ENCODE results near the gene KREMEN1. TPM values are rescaled to one million over a fixed set of nuclear protein-coding genes. Genes with fewer than 3 reads are reported as not detected.
A peak's percentile ranks its signal among the peaks of the same experiment; 100 is the strongest.

KREMEN1 gene
- total RNA-seq, 6 donors from 2014 or later = 8.4 to 24.3 (median 15.9) TPM

DNA sequence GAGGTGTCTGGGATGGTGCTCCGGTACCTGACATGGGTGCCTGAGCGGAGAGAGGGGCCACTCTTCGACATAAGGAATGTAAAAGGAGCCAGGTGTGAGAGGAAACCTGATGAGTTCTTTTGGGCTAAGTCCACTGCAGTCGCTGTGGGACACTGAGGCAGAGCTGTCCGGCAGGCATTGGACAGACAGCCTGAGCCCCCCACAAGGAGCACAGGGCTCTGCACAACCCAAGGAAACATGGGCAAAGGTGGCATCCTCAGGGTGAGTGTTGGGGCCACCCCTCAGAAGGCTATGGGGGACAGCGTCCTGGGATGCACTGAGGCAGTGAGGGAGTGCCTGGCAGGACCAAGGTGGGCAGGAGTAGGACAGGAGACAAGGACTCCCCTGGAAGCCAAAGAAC, 75.2 kb downstream of the KREMEN1 start:
- H3K36me3 ChIP-seq = peaks cover 0 to 3% (median 0%) of the 10 kb centered on the region in 4 donors
- no peaks in the 10 kb centered on the region for H3K27me3 ChIP-seq
- peaks cover 14 to 31% (median 21%) of the 10 kb centered on the region in 4 donors for H3K4me1 ChIP-seq
- 78 to 94% methylated on average over 6 of the region's 6 CpGs for WGBS, 2 donors
- TF ChIP-seq, protein P1, sequence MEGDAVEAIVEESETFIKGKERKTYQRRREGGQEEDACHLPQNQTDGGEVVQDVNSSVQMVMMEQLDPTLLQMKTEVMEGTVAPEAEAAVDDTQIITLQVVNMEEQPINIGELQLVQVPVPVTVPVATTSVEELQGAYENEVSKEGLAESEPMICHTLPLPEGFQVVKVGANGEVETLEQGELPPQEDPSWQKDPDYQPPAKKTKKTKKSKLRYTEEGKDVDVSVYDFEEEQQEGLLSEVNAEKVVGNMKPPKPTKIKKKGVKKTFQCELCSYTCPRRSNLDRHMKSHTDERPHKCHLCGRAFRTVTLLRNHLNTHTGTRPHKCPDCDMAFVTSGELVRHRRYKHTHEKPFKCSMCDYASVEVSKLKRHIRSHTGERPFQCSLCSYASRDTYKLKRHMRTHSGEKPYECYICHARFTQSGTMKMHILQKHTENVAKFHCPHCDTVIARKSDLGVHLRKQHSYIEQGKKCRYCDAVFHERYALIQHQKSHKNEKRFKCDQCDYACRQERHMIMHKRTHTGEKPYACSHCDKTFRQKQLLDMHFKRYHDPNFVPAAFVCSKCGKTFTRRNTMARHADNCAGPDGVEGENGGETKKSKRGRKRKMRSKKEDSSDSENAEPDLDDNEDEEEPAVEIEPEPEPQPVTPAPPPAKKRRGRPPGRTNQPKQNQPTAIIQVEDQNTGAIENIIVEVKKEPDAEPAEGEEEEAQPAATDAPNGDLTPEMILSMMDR (IDR thresholded peaks at IDR 0.05) = no peak
- TF ChIP-seq POLR2AphosphoS5 (IDR thresholded peaks at IDR 0.05) (no peak), EP300 (IDR thresholded peaks at IDR 0.05) (no peak), POLR2A (IDR thresholded peaks at IDR 0.05) (no peak)
- no peak for ATAC-seq (ENCODE audit: low FRiP score in 2 of 2)
- no peak overlapping the region for H3K4me3 ChIP-seq
- H3K27ac ChIP-seq = no peak overlapping the region
- DNase-seq = no peak
- no peaks in the 10 kb centered on the region for H3K9me3 ChIP-seq

GRCh38 chr22:29148826-29149225, 76.0 kb downstream of the KREMEN1 start:
- WGBS, 2 donors = 77 to 88% methylated on average over 10 of the region's 10 CpGs
- Histone ChIP-seq H3K9me3 (no peaks in the 10 kb centered on the region), H3K4me3 (no peak overlapping the region), H3K4me1 (peaks cover 14 to 37% (median 22%) of the 10 kb centered on the region in 4 donors), H3K27me3 (no peaks in the 10 kb centered on the region), H3K27ac (no peak overlapping the region), H3K36me3 (peaks cover 0 to 3% (median 0%) of the 10 kb centered on the region in 4 donors)
- no peak for ATAC-seq (ENCODE audit: low FRiP score in 2 of 2)
- TF ChIP-seq POLR2A (IDR thresholded peaks at IDR 0.05) (no peak), EP300 (IDR thresholded peaks at IDR 0.05) (no peak), POLR2AphosphoS5 (IDR thresholded peaks at IDR 0.05) (no peak)
- TF ChIP-seq, protein P1 (IDR thresholded peaks at IDR 0.05) = no peak
- no peak for DNase-seq

DNA sequence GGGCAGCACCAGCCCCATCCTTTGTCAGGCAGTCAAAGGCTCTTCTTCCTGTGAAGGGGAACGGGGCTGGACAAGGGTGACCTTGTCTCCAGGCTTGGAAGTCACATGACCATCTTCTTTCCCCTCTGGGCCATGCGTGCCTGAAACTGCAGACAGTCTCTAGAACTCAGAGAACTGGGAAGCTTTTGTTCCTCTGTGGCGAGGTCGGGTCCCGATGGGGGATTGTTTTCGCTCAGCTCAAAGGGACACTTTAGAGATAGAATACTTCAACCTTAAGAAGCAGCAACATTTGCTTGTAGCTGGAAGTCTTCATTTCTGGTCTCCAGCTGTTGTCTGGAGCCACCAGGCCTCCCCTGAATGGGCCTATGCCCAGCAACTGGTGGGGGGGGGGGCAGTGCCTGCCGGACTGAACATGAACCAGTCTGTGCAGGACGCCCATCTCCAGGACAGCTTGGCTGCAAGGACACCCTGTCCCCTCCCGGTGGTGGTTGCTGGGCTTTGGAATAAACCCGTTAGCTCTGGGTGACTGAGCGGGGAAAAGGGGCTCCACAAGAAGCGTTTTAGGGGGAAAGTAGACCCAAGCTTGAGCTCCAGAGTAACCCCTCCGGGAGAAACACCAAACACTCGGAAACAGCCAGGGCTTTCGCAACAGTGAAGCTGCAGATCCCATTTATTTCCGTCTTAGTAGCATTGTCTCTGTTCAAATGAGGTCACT, 77.2 kb downstream of the KREMEN1 start:
- WGBS, 2 donors = 74 to 80% methylated on average over 14 to 16 of the region's 16 CpGs
- peaks cover 22 to 41% (median 29%) of the 10 kb centered on the region in 4 donors for H3K4me1 ChIP-seq
- no peaks in the 10 kb centered on the region for H3K9me3 ChIP-seq
- H3K27me3 ChIP-seq = no peaks in the 10 kb centered on the region
- peak overlapping the region in 3 of 4 donors; percentile 54 to 66 (median 65) for H3K27ac ChIP-seq
- TF ChIP-seq POLR2A (IDR thresholded peaks at IDR 0.05) (no peak), POLR2AphosphoS5 (IDR thresholded peaks at IDR 0.05) (no peak), EP300 (IDR thresholded peaks at IDR 0.05) (no peak)
- TF ChIP-seq, protein P1 (IDR thresholded peaks at IDR 0.05) = no peak
- no peaks in the 10 kb centered on the region for H3K36me3 ChIP-seq
- DNase-seq (no peak), ATAC-seq (ENCODE audit: low FRiP score in 2 of 2) (no peak)
- no peak overlapping the region for H3K4me3 ChIP-seq

DNA sequence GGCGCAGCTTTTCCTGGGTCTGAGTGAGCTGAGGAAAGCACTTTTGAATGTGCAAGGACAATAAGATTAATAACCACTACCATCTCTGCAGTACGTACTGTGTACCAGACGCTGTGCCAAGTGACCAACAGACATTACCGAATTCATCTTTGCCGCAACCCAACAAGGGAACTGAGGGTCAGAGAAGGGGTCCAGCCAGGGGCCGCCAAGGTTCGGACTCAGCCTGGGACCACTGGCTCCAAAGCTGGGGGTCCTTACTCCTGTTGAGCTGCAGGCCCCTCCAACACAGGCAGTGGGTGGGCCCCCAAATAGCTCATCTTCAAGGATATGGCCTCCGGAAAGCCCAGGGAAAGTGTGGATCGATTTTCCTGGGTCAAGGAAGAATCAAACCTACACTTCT, 77.9 kb downstream of the KREMEN1 start:
- no peak overlapping the region for H3K4me3 ChIP-seq
- H3K36me3 ChIP-seq = no peaks in the 10 kb centered on the region
- DNase-seq (no peak), ATAC-seq (ENCODE audit: low FRiP score in 2 of 2) (no peak)
- H3K27ac ChIP-seq = no peak overlapping the region
- TF ChIP-seq POLR2AphosphoS5 (IDR thresholded peaks at IDR 0.05) (no peak), EP300 (IDR thresholded peaks at IDR 0.05) (no peak), POLR2A (IDR thresholded peaks at IDR 0.05) (no peak)
- no peaks in the 10 kb centered on the region for H3K9me3 ChIP-seq
- H3K27me3 ChIP-seq = no peaks in the 10 kb centered on the region
- H3K4me1 ChIP-seq = peaks cover 22 to 41% (median 29%) of the 10 kb centered on the region in 4 donors
- 89 to 96% methylated on average over 8 to 9 of the region's 9 CpGs for WGBS, 2 donors

GRCh38 chr22:29151316-29151715, 78.5 kb downstream of the KREMEN1 start:
- Histone ChIP-seq H3K4me1 (peaks cover 22 to 41% (median 29%) of the 10 kb centered on the region in 4 donors), H3K36me3 (no peaks in the 10 kb centered on the region), H3K27me3 (no peaks in the 10 kb centered on the region), H3K4me3 (no peak overlapping the region), H3K27ac (no peak overlapping the region), H3K9me3 (no peaks in the 10 kb centered on the region)
- ATAC-seq (ENCODE audit: low FRiP score in 2 of 2) = no peak
- DNase-seq = no peak
- WGBS, 2 donors = 92 to 97% methylated on average over 7 of the region's 7 CpGs
- TF ChIP-seq POLR2AphosphoS5 (IDR thresholded peaks at IDR 0.05) (no peak), POLR2A (IDR thresholded peaks at IDR 0.05) (no peak), EP300 (IDR thresholded peaks at IDR 0.05) (no peak)
- TF ChIP-seq, protein P1 (IDR thresholded peaks at IDR 0.05) = no peak

Measured in upper lobe of left lung (tissue), 6 donors.